Measurements from ENCODE around the gene CDKN1C.

CDKN1C gene

GRCh38 chr11:2924381-2924780, 38.8 kb upstream of the CDKN1C start:
- H3K4me3 Mint-ChIP-seq = no peak overlapping the region
- no peak for TF ChIP-seq CTCF (IDR thresholded peaks at IDR 0.05; ENCODE audit: unreplicated experiment in 3 of 3)
- H3K27me3 Mint-ChIP-seq (ENCODE audit: low read depth) = peaks cover 29% of the 10 kb centered on the region

DNA sequence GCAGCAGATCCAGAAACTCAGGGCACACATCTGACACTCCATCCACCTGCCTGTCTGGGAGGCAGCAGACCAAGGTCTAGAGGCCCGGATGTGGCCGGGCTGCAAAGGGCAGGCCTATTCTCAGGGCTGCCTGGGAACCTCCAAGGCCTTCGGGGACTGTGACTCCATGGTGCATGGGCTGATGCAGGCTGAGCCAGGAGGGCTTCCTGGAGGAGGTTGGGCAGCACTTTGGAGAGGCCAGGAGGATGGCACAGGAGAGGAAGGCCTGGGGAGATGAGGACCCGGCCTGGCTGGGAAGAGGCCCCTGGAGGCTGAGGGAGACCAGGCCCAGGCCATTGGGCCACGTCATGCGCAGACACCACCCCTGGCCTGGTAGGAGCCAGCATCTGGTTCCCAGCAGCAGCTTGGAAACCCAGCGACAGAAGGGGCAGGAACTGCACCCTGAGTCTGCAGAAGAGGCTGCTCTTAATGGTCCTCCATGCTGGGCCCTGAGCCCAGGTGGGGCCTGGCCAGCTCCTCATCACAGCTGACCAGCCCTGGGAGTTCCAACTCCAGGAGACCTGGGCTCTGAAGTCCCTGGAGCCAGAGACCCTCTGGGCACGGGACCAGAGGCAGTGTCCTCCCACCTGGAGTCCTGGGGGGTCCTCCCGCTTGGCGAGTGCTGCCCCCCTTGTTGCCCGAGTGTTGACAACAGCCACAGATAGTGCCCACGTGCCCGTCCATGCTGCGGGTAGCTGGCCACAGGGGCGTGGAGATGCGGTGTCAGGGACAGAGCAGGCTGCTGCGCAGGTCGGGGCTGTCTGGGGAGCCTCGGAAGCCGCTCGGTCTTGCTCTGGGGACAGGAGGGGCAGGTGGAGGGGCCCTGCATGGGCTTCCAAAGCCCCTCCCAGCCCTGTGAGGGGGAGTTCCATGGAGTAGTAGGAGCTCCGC, 38.1 kb upstream of the CDKN1C start:
- no peak for TF ChIP-seq CTCF (IDR thresholded peaks at IDR 0.05; ENCODE audit: unreplicated experiment in 3 of 3)
- Mint-ChIP-seq H3K4me1 (no peaks in the 10 kb centered on the region), H3K36me3 (ENCODE audit: low read depth) (no peaks in the 10 kb centered on the region), H3K9me3 (no peaks in the 10 kb centered on the region), H3K4me3 (no peak overlapping the region), H3K27ac (no peak overlapping the region), H3K27me3 (ENCODE audit: low read depth) (peaks cover 24% of the 10 kb centered on the region)

More at GRCh38 chr11:2924381-2924780, 38.8 kb upstream of the CDKN1C start:
- Mint-ChIP-seq H3K4me1 (no peaks in the 10 kb centered on the region), H3K9me3 (no peaks in the 10 kb centered on the region), H3K27ac (no peak overlapping the region), H3K36me3 (ENCODE audit: low read depth) (no peaks in the 10 kb centered on the region)

DNA sequence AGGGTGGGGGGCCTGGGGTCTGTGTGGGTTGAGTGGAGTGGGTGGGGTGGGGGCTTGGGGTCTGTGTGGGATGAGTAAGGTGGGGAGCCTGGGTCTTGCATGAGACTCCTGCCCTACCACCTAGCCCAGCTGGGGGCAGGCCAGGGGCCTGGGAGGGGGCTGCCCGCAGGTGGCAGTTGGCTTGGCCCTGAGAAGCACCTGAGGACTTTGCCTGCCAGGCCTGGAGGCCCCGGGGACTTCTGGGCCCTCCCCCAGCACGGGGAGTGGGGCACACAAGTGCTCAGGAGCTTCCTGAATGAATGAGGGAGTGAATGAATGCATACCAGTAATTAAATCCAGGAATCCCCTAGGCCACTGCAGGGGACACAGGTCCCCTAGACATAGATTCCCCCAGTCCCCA, 37.1 kb upstream of the CDKN1C start:
- Mint-ChIP-seq H3K4me3 (no peak overlapping the region), H3K27ac (no peak overlapping the region), H3K4me1 (no peaks in the 10 kb centered on the region), H3K36me3 (ENCODE audit: low read depth) (no peaks in the 10 kb centered on the region), H3K27me3 (ENCODE audit: low read depth) (peaks cover 15% of the 10 kb centered on the region), H3K9me3 (no peaks in the 10 kb centered on the region)
- no peak for TF ChIP-seq CTCF (IDR thresholded peaks at IDR 0.05; ENCODE audit: unreplicated experiment in 3 of 3)

DNA sequence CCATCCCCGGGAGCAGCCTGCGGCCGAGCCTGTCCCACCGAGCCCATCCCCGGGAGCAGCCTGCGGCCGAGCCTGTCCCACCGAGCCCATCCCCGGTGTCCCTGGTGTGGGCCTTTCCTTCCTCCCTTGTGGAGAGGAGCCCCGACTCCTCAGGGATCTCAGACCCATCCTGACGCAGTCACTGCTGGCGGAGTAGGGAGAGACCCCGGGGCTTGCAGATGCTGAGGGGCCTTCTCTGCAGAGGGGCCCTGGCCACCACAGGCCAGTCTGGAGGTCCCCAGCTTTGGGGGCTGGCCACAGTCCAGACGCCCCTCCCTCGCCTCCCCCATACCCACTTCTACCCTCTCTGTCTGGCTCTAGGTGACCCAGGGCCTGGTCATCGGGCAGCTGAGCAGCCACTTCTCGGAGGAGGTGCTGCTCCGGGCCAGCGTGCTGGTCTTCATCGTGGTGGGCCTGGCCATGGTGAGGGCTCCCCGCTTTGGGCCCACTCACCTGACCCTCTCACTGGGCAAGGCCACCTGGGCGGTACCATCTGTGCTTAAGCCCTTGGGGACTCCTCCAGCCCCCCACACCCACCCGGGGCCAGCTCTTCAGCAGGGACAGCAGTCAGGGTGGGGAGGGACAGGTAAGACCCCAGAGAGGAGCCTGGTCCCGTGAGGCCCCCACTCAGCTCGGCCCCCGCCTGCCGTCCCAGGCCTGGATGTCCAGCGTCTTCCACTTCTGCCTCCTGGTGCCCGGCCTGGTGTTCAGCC, 36.3 kb upstream of the CDKN1C start:
- TF ChIP-seq CTCF (IDR thresholded peaks at IDR 0.05; ENCODE audit: unreplicated experiment in 3 of 3) = no peak
- Mint-ChIP-seq H3K27me3 (ENCODE audit: low read depth) (peaks cover 7% of the 10 kb centered on the region), H3K9me3 (no peaks in the 10 kb centered on the region), H3K36me3 (ENCODE audit: low read depth) (no peaks in the 10 kb centered on the region), H3K4me3 (no peak overlapping the region), H3K27ac (no peak overlapping the region), H3K4me1 (no peaks in the 10 kb centered on the region)

GRCh38 chr11:2921261-2921660, 35.7 kb upstream of the CDKN1C start:
- no peak for TF ChIP-seq CTCF (IDR thresholded peaks at IDR 0.05; ENCODE audit: unreplicated experiment in 3 of 3)
- Mint-ChIP-seq H3K9me3 (no peaks in the 10 kb centered on the region), H3K27ac (no peak overlapping the region), H3K36me3 (ENCODE audit: low read depth) (no peaks in the 10 kb centered on the region), H3K27me3 (ENCODE audit: low read depth) (peaks cover under 1% of the 10 kb centered on the region), H3K4me1 (no peaks in the 10 kb centered on the region), H3K4me3 (no peak overlapping the region)

Data from nephron (organoid).